Measurements from ENCODE around the gene TMEM123. TPM values are rescaled to one million over a fixed set of nuclear protein-coding genes. Genes with fewer than 3 reads are reported as not detected.

The TMEM123 gene, protein sequence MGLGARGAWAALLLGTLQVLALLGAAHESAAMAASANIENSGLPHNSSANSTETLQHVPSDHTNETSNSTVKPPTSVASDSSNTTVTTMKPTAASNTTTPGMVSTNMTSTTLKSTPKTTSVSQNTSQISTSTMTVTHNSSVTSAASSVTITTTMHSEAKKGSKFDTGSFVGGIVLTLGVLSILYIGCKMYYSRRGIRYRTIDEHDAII
- 10 to 100 TPM; 48.5 to 87.9 TPM for total RNA-seq

DNA sequence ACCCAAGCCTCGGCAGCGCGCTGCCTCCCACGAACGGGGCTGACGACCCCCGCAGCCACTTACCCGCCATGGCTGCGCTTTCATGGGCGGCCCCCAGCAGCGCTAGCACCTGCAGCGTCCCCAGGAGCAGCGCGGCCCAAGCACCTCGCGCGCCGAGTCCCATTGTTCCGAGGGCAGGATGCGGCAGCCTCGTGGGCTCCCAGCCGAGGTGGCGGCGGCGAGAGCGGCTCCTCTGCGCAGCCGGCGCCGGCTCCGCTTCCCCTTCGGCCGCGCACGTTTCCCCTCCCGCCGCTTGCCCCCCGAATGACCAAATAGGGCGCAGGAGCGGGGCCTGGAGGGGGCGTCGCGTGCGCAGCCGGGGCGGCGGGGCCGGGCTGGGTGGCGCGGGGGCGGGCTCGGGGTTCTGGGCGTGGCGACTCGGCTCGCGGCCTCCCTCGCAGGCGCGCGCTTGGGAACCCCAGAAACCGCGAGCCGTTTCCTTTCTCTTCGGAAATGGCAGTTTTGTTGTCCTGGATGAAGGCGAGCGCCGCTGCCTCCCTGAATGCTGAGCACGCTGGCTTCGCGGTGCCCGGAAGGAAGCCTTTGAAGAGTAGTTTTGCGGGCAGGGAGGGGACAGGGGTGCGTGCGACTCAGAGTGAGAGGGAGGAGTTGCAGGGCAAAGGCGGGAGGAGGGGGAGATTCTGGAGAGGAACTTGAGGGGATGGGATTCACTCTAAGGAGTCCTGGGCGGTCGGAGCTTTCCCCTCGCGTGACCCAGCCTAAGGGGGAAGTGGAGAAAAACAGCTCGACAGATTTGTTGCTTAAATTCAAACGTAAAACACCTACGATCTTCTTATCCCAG lies at the start of gene TMEM123:
Gene TMEM123 (minus strand): TSS at position 305 of the 841 bp plus-strand sequence. CDS start 142 bp downstream, at position 163.

DNA sequence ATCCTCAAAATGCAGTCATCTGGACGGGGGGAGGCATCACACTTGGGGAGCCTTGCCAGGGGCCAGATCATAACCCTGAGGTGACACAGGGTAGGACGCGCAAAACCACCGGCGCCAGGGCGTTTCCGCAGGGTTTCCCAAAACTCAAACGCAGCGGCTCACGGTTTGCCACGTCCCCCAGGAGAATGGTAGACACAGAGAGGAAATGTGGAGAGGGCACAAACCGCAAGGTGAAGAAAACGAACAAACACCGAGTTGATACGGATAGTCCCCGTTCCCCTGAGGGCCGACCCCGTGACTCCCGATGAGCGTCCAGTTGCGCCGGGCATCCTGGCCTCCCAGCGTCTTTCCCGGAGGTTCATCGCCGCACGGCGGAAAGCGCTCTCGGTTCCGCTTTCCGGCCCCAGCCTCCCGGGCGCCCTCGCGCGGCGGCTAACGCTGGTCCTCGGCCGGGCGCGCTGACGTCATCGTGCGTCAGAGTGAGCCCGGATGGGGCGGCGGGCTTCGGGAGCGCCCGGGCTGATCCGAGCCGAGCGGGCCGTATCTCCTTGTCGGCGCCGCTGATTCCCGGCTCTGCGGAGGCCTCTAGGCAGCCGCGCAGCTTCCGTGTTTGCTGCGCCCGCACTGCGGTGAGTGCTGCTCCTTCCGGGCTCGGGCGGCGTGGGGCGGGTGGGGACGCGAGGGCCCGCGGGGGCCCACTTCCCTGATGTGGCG lies 105.7 kb downstream of the TMEM123 start, which contains the start of gene BIRC2:
Gene BIRC2 (plus strand): TSS at position 467 of the 714 bp plus-strand sequence. CDS start 2,641 bp downstream, outside the sequence.

Other genes starting within 250 kb of the TMEM123 start
- gene BIRC3, start 135.3 kb downstream of the TMEM123 start, total RNA-seq, result 1 to 10 TPM in 1 of 2 donors, under 1 TPM in 1; 0.67 to 7.9 TPM
- gene BIRC2, start 105.6 kb downstream of the TMEM123 start, total RNA-seq, result 10 to 100 TPM; 45.3 to 57.8 TPM
- under 1 TPM in 1 of 2 donors, not detected in 1; 0.34 TPM for gene MMP7, start 78.0 kb upstream of the TMEM123 start, total RNA-seq
- not detected for gene MMP20, start 172.6 kb upstream of the TMEM123 start, total RNA-seq